C4-2B (cell line): ENCODE results near the gene GMDS.

Source experiments
- H3K27ac ChIP-seq: fragments of 450-650 bp; 2 replicates; pipeline ENCODE4 v1.5.1; 2017
- CTCF ChIP-seq: fragments of 450-650 bp; conservative IDR thresholded peaks from 2 replicates; pipeline ENCODE4 v1.5.1; 2017; ENCODE audit warnings: mild to moderate bottlenecking
- ZFX ChIP-seq: fragments of 450-650 bp; IDR thresholded peaks from 2 replicates; pipeline ENCODE4 v1.6.1; 2017

Gene GMDS

GRCh38 chr6:1716868-1717267 lies 528.5 kb downstream of the GMDS start:
- TF ChIP-seq ZFX (no peak), CTCF (no peak)
- no peak overlapping the region for H3K27ac ChIP-seq

- no peak overlapping the region for H3K27ac ChIP-seq
- TF ChIP-seq ZFX, result no peak
Measured at GRCh38 chr6:1716396-1716795, 529.0 kb downstream of the GMDS start.

GRCh38 chr6:1715336-1715735 lies 530.1 kb downstream of the GMDS start:
- H3K27ac ChIP-seq, result no peak overlapping the region
- TF ChIP-seq CTCF, result no peak
- no peak for TF ChIP-seq ZFX

- TF ChIP-seq CTCF, result no peak
- no peak for TF ChIP-seq ZFX
- no peak overlapping the region for H3K27ac ChIP-seq
Measured at GRCh38 chr6:1714654-1715053, 530.8 kb downstream of the GMDS start.

GRCh38 chr6:1713016-1713600 lies 532.3 kb downstream of the GMDS start:
- no peak overlapping the region for H3K27ac ChIP-seq
- no peak for TF ChIP-seq CTCF
- TF ChIP-seq ZFX, result no peak

- no peak overlapping the region for H3K27ac ChIP-seq
- no peak for TF ChIP-seq ZFX
- no peak for TF ChIP-seq CTCF
Measured at GRCh38 chr6:1712451-1712850, 533.0 kb downstream of the GMDS start.

- TF ChIP-seq ZFX (no peak), CTCF (no peak)
Measured at GRCh38 chr6:1711136-1711535, 534.3 kb downstream of the GMDS start.

GRCh38 chr6:1709234-1709641 lies 536.2 kb downstream of the GMDS start:
- TF ChIP-seq CTCF (no peak), ZFX (no peak)
- H3K27ac ChIP-seq, result no peak overlapping the region

More at GRCh38 chr6:1711136-1711535, 534.3 kb downstream of the GMDS start:
- H3K27ac ChIP-seq, result no peak overlapping the region
